WTC11 (cell line): ENCODE measurements around the gene CRAT. TPM values are rescaled to one million over a fixed set of nuclear protein-coding genes. Genes with fewer than 3 reads are reported as not detected.

ENCODE experiments used
- ATAC-seq: fragments of 200-7000 bp; cut with Tn5 transposase; 2 replicates; pipeline ENCODE4 v1.10.0; 2021; ENCODE audit warnings: mild to moderate bottlenecking, moderate library complexity
- CTCF ChIA-PET: fragments of 300-600 bp; sonication (Branson Sonifier 250); formaldehyde crosslinking; loops from one replicate; lab custom pipeline; 2021; ENCODE audit warnings: antibody characterized with exemption; lab: Charles Lee
- POLR2A ChIA-PET: fragments of 350-600 bp; sonication (Branson Sonifier 250); formaldehyde crosslinking; loops from one replicate; lab custom pipeline; 2021; ENCODE audit warnings: antibody characterized with exemption; lab: Charles Lee
- DNase-seq: peaks from one replicate; pipeline ENCODE4 v3.0.0; 2021; ENCODE audit warnings: low spot score
- H3K27ac Mint-ChIP-seq: 2 replicates; pipeline ENCODE4 v1.8.0; 2021; ENCODE audit warnings: mixed read lengths
- H3K27me3 Mint-ChIP-seq: 2 replicates; pipeline ENCODE4 v1.8.0; 2021; ENCODE audit warnings: low read depth, mild to moderate bottlenecking, moderate library complexity, mixed read lengths
- H3K36me3 Mint-ChIP-seq: 2 replicates; pipeline ENCODE4 v1.8.0; 2021; ENCODE audit warnings: mixed read lengths
- H3K4me1 Mint-ChIP-seq: 2 replicates; pipeline ENCODE4 v1.8.0; 2022; ENCODE audit warnings: mixed read lengths
- H3K4me3 Mint-ChIP-seq: 2 replicates; pipeline ENCODE4 v1.8.0; 2021; ENCODE audit warnings: mild to moderate bottlenecking, moderate library complexity, mixed read lengths
- H3K9me3 Mint-ChIP-seq: 2 replicates; pipeline ENCODE4 v1.8.0; 2021; ENCODE audit warnings: mixed read lengths
- ATF1 ChIP-seq: sonication (generic); formaldehyde crosslinking; IDR thresholded peaks from 2 replicates; pipeline ENCODE4 v1.8.1; 2023; ENCODE audit warnings: mild to moderate bottlenecking, moderate library complexity, missing genetic modification reagents
- E2F4 ChIP-seq: sonication (generic); formaldehyde crosslinking; IDR thresholded peaks from 2 replicates; pipeline ENCODE4 v1.8.1; 2022; ENCODE audit warnings: low read depth, mild to moderate bottlenecking, moderate library complexity, missing genetic modification reagents, borderline replicate concordance
- E2F5 ChIP-seq: sonication (generic); formaldehyde crosslinking; IDR thresholded peaks from 2 replicates; pipeline ENCODE4 v1.8.1; 2022; ENCODE audit warnings: mild to moderate bottlenecking, moderate library complexity, missing genetic modification reagents
- ESRRA ChIP-seq: sonication (generic); formaldehyde crosslinking; IDR thresholded peaks from 2 replicates; pipeline ENCODE4 v1.8.1; 2022; ENCODE audit warnings: mild to moderate bottlenecking, missing genetic modification reagents, borderline replicate concordance
- GABPB1 ChIP-seq: sonication (generic); formaldehyde crosslinking; IDR thresholded peaks from 2 replicates; pipeline ENCODE4 v1.8.1; 2023; ENCODE audit warnings: mild to moderate bottlenecking, missing genetic modification reagents
- IRF1 ChIP-seq: sonication (generic); formaldehyde crosslinking; IDR thresholded peaks from 2 replicates; pipeline ENCODE4 v1.8.0; 2023; ENCODE audit warnings: missing genetic modification reagents
- NFE2L1 ChIP-seq: sonication (generic); formaldehyde crosslinking; IDR thresholded peaks from 2 replicates; pipeline ENCODE4 v1.8.1; 2023; ENCODE audit warnings: missing genetic modification reagents
- NFYB ChIP-seq: sonication (generic); formaldehyde crosslinking; conservative IDR thresholded peaks from 2 replicates; pipeline ENCODE4 v1.8.0; 2022; ENCODE audit warnings: low read depth, missing genetic modification reagents
- PRDM15 ChIP-seq: sonication (generic); formaldehyde crosslinking; IDR thresholded peaks from 2 replicates; pipeline ENCODE4 v1.8.0; 2022; ENCODE audit warnings: missing genetic modification reagents
- PREB ChIP-seq: sonication (generic); formaldehyde crosslinking; IDR thresholded peaks from 2 replicates; pipeline ENCODE4 v1.8.1; 2022; ENCODE audit warnings: mild to moderate bottlenecking, missing genetic modification reagents, moderate library complexity, borderline replicate concordance
- SP1 ChIP-seq: sonication (generic); formaldehyde crosslinking; conservative IDR thresholded peaks from 2 replicates; pipeline ENCODE4 v1.8.1; 2022; ENCODE audit warnings: missing genetic modification reagents
- ZNF512 ChIP-seq: sonication (generic); formaldehyde crosslinking; IDR thresholded peaks from 2 replicates; pipeline ENCODE4 v1.8.1; 2022; ENCODE audit warnings: missing genetic modification reagents, borderline replicate concordance
- total RNA-seq: library from RNA; stranded (reverse); gene quantifications from 3 replicates; pipeline ENCODE4 v1.2.3, GENCODE V29; 2021

CRAT gene
- total RNA-seq, 1 experiment from 2014 or later, result 17.2 TPM

GRCh38 chr9:129136446-129137035 is 25.9 kb upstream of the CRAT start:
- H3K9me3 Mint-ChIP-seq, result no peaks in the 10 kb centered on the region
- peaks cover 35% of the 10 kb centered on the region for H3K36me3 Mint-ChIP-seq
- DNase-seq (no peak), ATAC-seq (no peak)
- no peak for TF ChIP-seq ESRRA (CRISPR knock-in tag)
- no peak for TF ChIP-seq PRDM15
- TF ChIP-seq ZNF512 (CRISPR knock-in tag), result no peak
- no peak overlapping the region for H3K4me3 Mint-ChIP-seq
- H3K27ac Mint-ChIP-seq, result no peak overlapping the region
- CTCF ChIA-PET, result interaction anchor here (0.6 to 9.5 kb wide), 3 partner anchors 31 to 472 kb away, joined by 3 to 345 read pairs (median 13); no protein-coding TSS in a partner anchor
- H3K27me3 Mint-ChIP-seq, result no peaks in the 10 kb centered on the region
- H3K4me1 Mint-ChIP-seq, result peaks cover 39% of the 10 kb centered on the region
- POLR2A ChIA-PET, result interaction anchor here (1.0 kb wide), 1 partner anchor 42 kb away, joined by 5 read pairs; the partner anchor contains the start of gene IER5L

GRCh38 chr9:129135476-129135875 is 24.9 kb upstream of the CRAT start:
- POLR2A ChIA-PET, result interaction anchor here (1.0 kb wide), 1 partner anchor 43 kb away, joined by 5 read pairs; the partner anchor contains the start of gene IER5L
- DNase-seq (no peak), ATAC-seq (no peak)
- Mint-ChIP-seq H3K4me3 (no peak overlapping the region), H3K27ac (no peak overlapping the region), H3K27me3 (no peaks in the 10 kb centered on the region)
- TF ChIP-seq NFE2L1, result no peak
- TF ChIP-seq, all 79 proteins: peak for 0
- H3K9me3 Mint-ChIP-seq, result 0 out of 2 replicates have a peak, but pooled peaks cover 4% of the 10 kb centered on the region
- CTCF ChIA-PET, result interaction anchor here (6.0 to 9.5 kb wide), 2 partner anchors 6 to 32 kb away, joined by 142 to 345 read pairs; no protein-coding TSS in a partner anchor
- peaks cover 30% of the 10 kb centered on the region for H3K4me1 Mint-ChIP-seq
- peaks cover 45% of the 10 kb centered on the region for H3K36me3 Mint-ChIP-seq

- no peak for TF ChIP-seq IRF1
- no peak for TF ChIP-seq GABPB1 (CRISPR knock-in tag)
- TF ChIP-seq E2F4 (CRISPR knock-in tag), result no peak
- TF ChIP-seq E2F5, result no peak
- TF ChIP-seq ATF1 (CRISPR knock-in tag), result no peak
- TF ChIP-seq NFYB (CRISPR knock-in tag), result no peak
- TF ChIP-seq SP1 (CRISPR knock-in tag), result no peak
- TF ChIP-seq PREB (CRISPR knock-in tag), result no peak
- H3K27ac Mint-ChIP-seq, result no peak overlapping the region
- no peaks in the 10 kb centered on the region for H3K27me3 Mint-ChIP-seq
- 0 out of 2 replicates have a peak, but pooled peaks cover 4% of the 10 kb centered on the region for H3K9me3 Mint-ChIP-seq
- H3K36me3 Mint-ChIP-seq, result peaks cover 64% of the 10 kb centered on the region
- H3K4me3 Mint-ChIP-seq, result no peak overlapping the region
- ATAC-seq (no peak), DNase-seq (no peak)
- peaks cover 10% of the 10 kb centered on the region; the same call in 1 of the 2 replicates for H3K4me1 Mint-ChIP-seq
- POLR2A ChIA-PET, result no interaction called here
- CTCF ChIA-PET, result interaction anchor here (1.9 to 6.0 kb wide), 3 partner anchors 8 to 506 kb away, joined by 8 to 142 read pairs (median 74); partner anchors contain the start of gene IER5L
Observed at GRCh38 chr9:129133082-129133481, 22.5 kb upstream of the CRAT start.
